Thyroid gland (tissue), 4 donors: ENCODE results near the gene PDGFRB. TPM values are rescaled to one million over a fixed set of nuclear protein-coding genes. Genes with fewer than 3 reads are reported as not detected.

Experiments
- DNase-seq, 2 donors: peaks; one replicate each; pipeline ENCODE4 v3.0.0-alpha.2; 2019
- H3K27ac ChIP-seq, 3 donors: fragments of 200-600 bp; sonication (generic); 1 replicate in 2 of 3; 2 replicates in 1 of 3; pipeline ENCODE4 v1.5.1; 2016 to 2019; ENCODE audit warnings: mild to moderate bottlenecking in 1 of 3, moderate library complexity in 1 of 3
- H3K27me3 ChIP-seq: fragments of 200-600 bp; sonication (generic); one replicate; pipeline ENCODE4 v1.5.1; 2019
- H3K36me3 ChIP-seq, 2 donors: fragments of 200-600 bp; sonication (generic); one replicate each; pipeline ENCODE4 v1.5.1; 2016 to 2019
- H3K4me1 ChIP-seq, 2 donors: fragments of 200-600 bp; sonication (generic); one replicate each; pipeline ENCODE4 v1.5.1; 2017 to 2019
- H3K4me3 ChIP-seq, 3 donors: fragments of 200-600 bp; sonication (generic); replicated peaks in 1 of 3; 1 replicate in 2 of 3; 2 replicates in 1 of 3; pipeline ENCODE4 v1.5.1; 2016; ENCODE audit warnings: mild to moderate bottlenecking in 1 of 3
- H3K9me3 ChIP-seq: fragments of 200-600 bp; sonication (generic); one replicate; pipeline ENCODE4 v1.5.1; 2017
- POLR2A ChIP-seq, 2 donors: fragments of 450-650 bp; IDR thresholded peaks; one replicate each; pipeline ENCODE4 v1.6.1; 2017; ENCODE audit warnings: antibody characterized with exemption in 2 of 2, mild to moderate bottlenecking in 2 of 2, moderate library complexity in 1 of 2
- WGBS, 2 donors: methylation state at CpG; one replicate each; pipeline ENCODE4 v1.1.5; 2017; 5-methylcytosine and 5-hydroxymethylcytosine counted together
- intact Hi-C: fragments of 100-400 bp; cut with DNase I; formaldehyde crosslinking; loops from one replicate; pipeline ENCODE4 v1.15.1; 2023
- total RNA-seq, 4 donors: library from RNA; depleted of rRNA; stranded (reverse); fragments of >200 nt; gene quantifications; one replicate each; pipeline ENCODE4 v1.2.3, GENCODE V29; 2016
- TF ChIP-seq, protein P1 (sequence below), 6 experiments: fragments of 200-600 bp in 3 of 6; fragments of 450-650 bp in 3 of 6; sonication (generic) in 3 of 6; IDR thresholded peaks; one replicate each; pipeline ENCODE4 v1.5.1; 2016 to 2019; ENCODE audit warnings: antibody characterized with exemption in 6 of 6, mild to moderate bottlenecking in 2 of 6, inconsistent platforms in 1 of 6, moderate library complexity in 1 of 6

The PDGFRB gene
- total RNA-seq = 100 to 1,000 TPM in 2 of 4 donors, 10 to 100 TPM in 2; 47.3 to 108 (median 84.8) TPM

- Histone ChIP-seq H3K27ac (peak within 1 kb of the TSS; percentile 67 to 77 (median 70)), H3K4me1 (peaks cover 0 to 6% of the 10 kb centered on the region in 2 donors), H3K36me3 (no peaks in the 10 kb centered on the region), H3K27me3 (no peaks in the 10 kb centered on the region), H3K9me3 (no peaks in the 10 kb centered on the region), H3K4me3 (peak within 1 kb of the TSS in 1 of 3 donors; percentile 31)
- 5 to 17% methylated on average over 8 to 9 of the region's 17 CpGs for WGBS, 2 donors
- DNase-seq = peak; percentile 57 to 67
- TF ChIP-seq POLR2A (IDR thresholded peaks at IDR 0.05) = peak in 1 of 2 donors; percentile 33
- TF ChIP-seq, protein P1, sequence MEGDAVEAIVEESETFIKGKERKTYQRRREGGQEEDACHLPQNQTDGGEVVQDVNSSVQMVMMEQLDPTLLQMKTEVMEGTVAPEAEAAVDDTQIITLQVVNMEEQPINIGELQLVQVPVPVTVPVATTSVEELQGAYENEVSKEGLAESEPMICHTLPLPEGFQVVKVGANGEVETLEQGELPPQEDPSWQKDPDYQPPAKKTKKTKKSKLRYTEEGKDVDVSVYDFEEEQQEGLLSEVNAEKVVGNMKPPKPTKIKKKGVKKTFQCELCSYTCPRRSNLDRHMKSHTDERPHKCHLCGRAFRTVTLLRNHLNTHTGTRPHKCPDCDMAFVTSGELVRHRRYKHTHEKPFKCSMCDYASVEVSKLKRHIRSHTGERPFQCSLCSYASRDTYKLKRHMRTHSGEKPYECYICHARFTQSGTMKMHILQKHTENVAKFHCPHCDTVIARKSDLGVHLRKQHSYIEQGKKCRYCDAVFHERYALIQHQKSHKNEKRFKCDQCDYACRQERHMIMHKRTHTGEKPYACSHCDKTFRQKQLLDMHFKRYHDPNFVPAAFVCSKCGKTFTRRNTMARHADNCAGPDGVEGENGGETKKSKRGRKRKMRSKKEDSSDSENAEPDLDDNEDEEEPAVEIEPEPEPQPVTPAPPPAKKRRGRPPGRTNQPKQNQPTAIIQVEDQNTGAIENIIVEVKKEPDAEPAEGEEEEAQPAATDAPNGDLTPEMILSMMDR (IDR thresholded peaks at IDR 0.05) = no peak
- intact Hi-C loops = no loop called here
Observed at GRCh38 chr5:150155258-150156026, at the start of gene PDGFRB. TSS of gene PDGFRB (minus strand) at chr5:150155845. CDS start at chr5:150137047, 18,798 bp downstream.

DNA sequence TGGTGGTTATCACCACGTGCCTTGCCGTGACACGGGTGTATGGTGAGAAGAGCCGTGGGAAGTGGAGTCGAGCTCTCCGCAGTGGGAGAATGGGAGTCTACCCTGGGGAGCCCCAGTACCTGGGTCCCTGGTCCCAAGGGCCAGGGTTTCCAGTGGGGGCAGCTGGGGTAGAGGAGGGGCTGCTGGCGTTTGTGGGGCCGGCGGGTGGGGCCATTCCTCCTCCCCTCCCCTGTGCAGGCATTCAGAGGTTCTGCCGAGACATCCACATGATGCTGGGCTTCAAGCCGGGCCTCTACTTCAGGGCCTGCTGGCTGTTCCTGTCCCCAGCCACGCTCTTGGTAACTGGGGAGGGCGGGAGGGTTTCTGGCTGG, 48.9 kb upstream of the PDGFRB start:
- Histone ChIP-seq H3K27ac (no peak overlapping the region), H3K9me3 (no peaks in the 10 kb centered on the region), H3K4me1 (peaks cover 0 to 8% of the 10 kb centered on the region in 2 donors), H3K36me3 (no peaks in the 10 kb centered on the region), H3K27me3 (no peaks in the 10 kb centered on the region), H3K4me3 (no peak overlapping the region)
- no peak for DNase-seq
- WGBS, 2 donors = 85% methylated on average over 5 to 10 of the region's 13 CpGs
- intact Hi-C loops = no loop called here
- TF ChIP-seq, protein P1 (IDR thresholded peaks at IDR 0.05) = no peak
- no peak for TF ChIP-seq POLR2A (IDR thresholded peaks at IDR 0.05)

DNA sequence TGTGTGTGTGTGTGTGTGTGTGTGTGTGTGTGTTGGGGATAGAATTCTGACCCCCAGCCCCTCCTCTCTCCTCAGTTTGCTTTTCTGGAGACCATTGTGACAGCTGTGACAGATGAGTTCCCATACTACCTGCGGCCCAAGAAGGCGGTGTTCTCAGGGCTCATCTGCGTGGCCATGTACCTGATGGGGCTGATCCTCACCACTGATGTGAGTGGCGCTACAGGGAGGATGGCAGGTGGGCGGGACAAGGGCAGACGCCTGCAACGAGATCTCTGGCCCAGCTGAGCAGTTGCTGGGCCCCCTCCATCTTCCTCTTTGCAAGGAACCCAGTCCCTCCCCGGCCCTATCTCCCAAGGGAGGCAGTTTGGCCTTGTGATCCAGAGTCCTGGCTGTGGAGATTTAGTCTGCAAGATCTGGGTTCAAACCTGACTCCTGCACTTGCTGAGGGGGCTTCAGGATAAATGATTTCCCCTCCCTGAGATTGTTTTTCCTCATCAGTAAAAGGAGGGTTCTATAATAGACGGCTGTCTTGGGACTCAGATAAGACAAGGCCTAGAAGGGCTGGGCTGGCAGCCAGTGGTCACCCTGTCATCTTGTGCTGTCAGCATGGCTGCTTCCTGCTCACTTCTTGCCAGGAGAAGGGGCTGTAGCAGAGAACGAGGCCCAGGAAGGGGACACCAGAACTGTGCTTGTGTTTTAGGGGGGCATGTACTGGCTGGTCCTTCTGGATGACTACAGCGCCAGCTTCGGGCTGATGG, 48.4 kb upstream of the PDGFRB start:
- H3K4me3 ChIP-seq = no peak overlapping the region
- H3K36me3 ChIP-seq = no peaks in the 10 kb centered on the region
- TF ChIP-seq POLR2A (IDR thresholded peaks at IDR 0.05) = no peak
- TF ChIP-seq, protein P1 (IDR thresholded peaks at IDR 0.05) = no peak
- H3K27ac ChIP-seq = no peak overlapping the region
- no peaks in the 10 kb centered on the region for H3K9me3 ChIP-seq
- 88 to 93% methylated on average over 11 of the region's 12 CpGs for WGBS, 2 donors
- no peak for DNase-seq
- H3K4me1 ChIP-seq = peaks cover 0 to 3% of the 10 kb centered on the region in 2 donors
- no peaks in the 10 kb centered on the region for H3K27me3 ChIP-seq
- intact Hi-C loops = no loop called here

- Histone ChIP-seq H3K36me3 (no peaks in the 10 kb centered on the region), H3K27ac (no peak overlapping the region), H3K9me3 (no peaks in the 10 kb centered on the region), H3K4me3 (no peak overlapping the region), H3K27me3 (no peaks in the 10 kb centered on the region), H3K4me1 (no peaks in the 10 kb centered on the region)
- TF ChIP-seq, protein P1 (IDR thresholded peaks at IDR 0.05) = no peak
- TF ChIP-seq POLR2A (IDR thresholded peaks at IDR 0.05) = no peak
- 96% methylated on average over 10 of the region's 10 CpGs for WGBS, 2 donors
- intact Hi-C loops = no loop called here
- peak in 1 of 2 donors; percentile 5 for DNase-seq
Observed at GRCh38 chr5:150202501-150202900, 46.9 kb upstream of the PDGFRB start.

DNA sequence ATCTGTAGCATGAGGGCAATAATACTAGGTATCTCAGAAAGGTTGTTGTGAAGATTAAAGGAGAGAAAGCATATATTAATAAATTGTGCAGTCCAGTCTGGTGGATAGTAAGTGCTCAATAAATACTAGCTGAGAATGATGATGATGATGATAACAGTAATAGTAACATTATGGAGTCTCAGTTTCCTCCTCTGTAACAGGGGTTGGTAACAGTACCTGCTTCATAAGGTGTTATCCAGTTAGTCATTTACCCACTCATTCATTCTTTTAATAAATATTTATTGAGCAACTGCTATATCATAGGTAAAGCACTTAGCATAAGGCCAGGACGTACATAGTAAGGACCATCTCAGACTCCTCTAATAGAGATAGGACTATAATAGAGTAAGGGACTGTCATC, 41.8 kb upstream of the PDGFRB start:
- intact Hi-C loops = no loop called here
- TF ChIP-seq, protein P1 (IDR thresholded peaks at IDR 0.05) = no peak
- TF ChIP-seq POLR2A (IDR thresholded peaks at IDR 0.05) = no peak
- H3K9me3 ChIP-seq = no peaks in the 10 kb centered on the region
- no peak overlapping the region for H3K4me3 ChIP-seq
- no peak for DNase-seq
- WGBS, 2 donors = 93 to 100% methylated on average over 1 of the region's 1 CpG
- no peaks in the 10 kb centered on the region for H3K4me1 ChIP-seq
- no peak overlapping the region for H3K27ac ChIP-seq
- H3K36me3 ChIP-seq = no peaks in the 10 kb centered on the region
- H3K27me3 ChIP-seq = no peaks in the 10 kb centered on the region
